ENCODE results near the gene NRBF2. TPM values are rescaled to one million over a fixed set of nuclear protein-coding genes. Genes with fewer than 3 reads are reported as not detected.

NRBF2 gene
- total and polyA plus RNA-seq, 4 experiments from 2014 or later: 17.8 to 31.8 (median 19.2) TPM

DNA sequence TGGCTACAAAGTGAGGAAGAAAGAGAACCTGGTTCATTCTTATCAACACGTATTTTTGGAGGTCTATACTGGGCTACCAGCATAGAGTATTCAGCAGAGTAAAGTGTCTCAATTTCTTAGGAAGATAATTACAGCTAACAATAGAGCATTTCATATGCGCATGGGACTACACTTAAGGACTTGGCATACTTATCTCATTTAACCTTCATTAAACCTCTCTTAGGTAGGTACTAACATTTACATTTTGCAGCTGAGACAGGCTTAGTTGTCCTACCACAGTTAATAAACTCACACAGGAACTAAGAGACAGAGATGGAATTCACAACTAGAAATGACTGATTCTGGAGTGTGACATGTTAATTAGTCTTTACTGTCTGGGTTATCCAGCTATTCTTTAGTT, 66.6 kb downstream of the NRBF2 start:
- intact Hi-C loops (cut with micrococcal nuclease): no loop called here
- H3K4me1 ChIP-seq (ENCODE audit: insufficient read depth, low read length): peaks cover 7% of the 10 kb centered on the region
- no peaks in the 10 kb centered on the region for H3K9me3 ChIP-seq (ENCODE audit: control insufficient read depth in 1 of 2, low read length in 2 of 2)
- H3K9me3 Mint-ChIP-seq: no peaks in the 10 kb centered on the region
- no peaks in the 10 kb centered on the region for H3K27me3 ChIP-seq (ENCODE audit: insufficient read depth, low read length)
- ChIA-PET CTCF (ENCODE audit: partially characterized antibody) (interaction anchor here (1.0 to 1.8 kb wide), 6 partner anchors 14 to 520 kb away, joined by 3 to 12 read pairs (median 4); no protein-coding TSS in a partner anchor), POLR2A (ENCODE audit: partially characterized antibody) (interaction anchor here (1.0 kb wide), 1 partner anchor 325 kb away, joined by 4 read pairs; no protein-coding TSS in a partner anchor)
- H3K36me3 Mint-ChIP-seq: peaks cover 30 to 60% of the 10 kb centered on the region in 2 donors
- H3K4me3 Mint-ChIP-seq: no peak overlapping the region
- peaks cover 6 to 12% (median 8%) of the 10 kb centered on the region in 4 donors for H3K4me1 Mint-ChIP-seq
- no peak overlapping the region for H3K27ac ChIP-seq (ENCODE audit: low read depth, low read length)
- DNase-seq: no peak
- peak overlapping the region in 4 of 7 donors; percentile 5 to 29 (median 13) for H3K27ac Mint-ChIP-seq
- no peaks in the 10 kb centered on the region for H3K27me3 Mint-ChIP-seq
- no peak overlapping the region for H3K4me3 ChIP-seq (ENCODE audit: low read length in 2 of 2)
- peaks cover 19% of the 10 kb centered on the region for H3K36me3 ChIP-seq (ENCODE audit: insufficient read depth, low read length)

- H3K9me3 ChIP-seq (ENCODE audit: control insufficient read depth in 1 of 2, low read length in 2 of 2): no peaks in the 10 kb centered on the region
- ChIA-PET CTCF (ENCODE audit: partially characterized antibody) (interaction anchor here (0.6 to 1.8 kb wide), 6 partner anchors 13 to 519 kb away, joined by 3 to 12 read pairs (median 5); no protein-coding TSS in a partner anchor), POLR2A (ENCODE audit: partially characterized antibody) (no interaction called here)
- no peaks in the 10 kb centered on the region for H3K9me3 Mint-ChIP-seq
- H3K27ac ChIP-seq (ENCODE audit: low read depth, low read length): no peak overlapping the region
- no peaks in the 10 kb centered on the region for H3K27me3 Mint-ChIP-seq
- H3K4me1 ChIP-seq (ENCODE audit: insufficient read depth, low read length): peaks cover 12% of the 10 kb centered on the region
- H3K36me3 ChIP-seq (ENCODE audit: insufficient read depth, low read length): peaks cover 19% of the 10 kb centered on the region
- H3K4me3 ChIP-seq (ENCODE audit: low read length in 2 of 2): no peak overlapping the region
- intact Hi-C loops (cut with micrococcal nuclease): no loop called here
- no peak for DNase-seq
- peaks cover 34 to 64% of the 10 kb centered on the region in 2 donors for H3K36me3 Mint-ChIP-seq
- H3K4me1 Mint-ChIP-seq: peaks cover 12 to 19% (median 14%) of the 10 kb centered on the region in 4 donors
- no peak overlapping the region for H3K27ac Mint-ChIP-seq
- no peak overlapping the region for H3K4me3 Mint-ChIP-seq
- no peaks in the 10 kb centered on the region for H3K27me3 ChIP-seq (ENCODE audit: insufficient read depth, low read length)
These were observed 67.3 kb downstream of the NRBF2 start for GRCh38 chr10:63200431-63200830.

GRCh38 chr10:63201118-63201517, 68.0 kb downstream of the NRBF2 start:
- no peaks in the 10 kb centered on the region for H3K9me3 ChIP-seq (ENCODE audit: control insufficient read depth in 1 of 2, low read length in 2 of 2)
- no peaks in the 10 kb centered on the region for H3K9me3 Mint-ChIP-seq
- peaks cover 19% of the 10 kb centered on the region for H3K4me1 ChIP-seq (ENCODE audit: insufficient read depth, low read length)
- peaks cover 13 to 26% (median 20%) of the 10 kb centered on the region in 4 donors for H3K4me1 Mint-ChIP-seq
- H3K36me3 Mint-ChIP-seq: peaks cover 34 to 64% of the 10 kb centered on the region in 2 donors
- H3K4me3 ChIP-seq (ENCODE audit: low read length in 2 of 2): no peak overlapping the region
- CTCF ChIA-PET (ENCODE audit: partially characterized antibody): interaction anchor here (0.6 to 1.8 kb wide), 6 partner anchors 13 to 519 kb away, joined by 3 to 12 read pairs (median 5); no protein-coding TSS in a partner anchor
- H3K27ac ChIP-seq (ENCODE audit: low read depth, low read length): no peak overlapping the region
- H3K27ac Mint-ChIP-seq: no peak overlapping the region
- H3K27me3 ChIP-seq (ENCODE audit: insufficient read depth, low read length): no peaks in the 10 kb centered on the region
- POLR2A ChIA-PET (ENCODE audit: partially characterized antibody): no interaction called here
- no peaks in the 10 kb centered on the region for H3K27me3 Mint-ChIP-seq
- DNase-seq: no peak
- H3K4me3 Mint-ChIP-seq: no peak overlapping the region
- intact Hi-C loops (cut with micrococcal nuclease): no loop called here
- peaks cover 19% of the 10 kb centered on the region for H3K36me3 ChIP-seq (ENCODE audit: insufficient read depth, low read length)
